Body of pancreas (tissue), 4 donors: ENCODE data around the gene WNT9B.

Experiments
- POLR2A ChIP-seq, 3 donors: fragments of 450-650 bp; IDR thresholded peaks; one replicate each; pipeline ENCODE4 v1.6.1; 2016; ENCODE audit warnings: antibody characterized with exemption in 3 of 3, mild to moderate bottlenecking in 2 of 3
- TF ChIP-seq, protein P1 (sequence below), 7 experiments: fragments of 450-650 bp in 4 of 7; fragments of 200-600 bp in 3 of 7; sonication (generic) in 3 of 7; IDR thresholded peaks; one replicate each; pipeline ENCODE4 v1.5.1; 2016 to 2019; ENCODE audit warnings: antibody characterized with exemption in 7 of 7

DNA sequence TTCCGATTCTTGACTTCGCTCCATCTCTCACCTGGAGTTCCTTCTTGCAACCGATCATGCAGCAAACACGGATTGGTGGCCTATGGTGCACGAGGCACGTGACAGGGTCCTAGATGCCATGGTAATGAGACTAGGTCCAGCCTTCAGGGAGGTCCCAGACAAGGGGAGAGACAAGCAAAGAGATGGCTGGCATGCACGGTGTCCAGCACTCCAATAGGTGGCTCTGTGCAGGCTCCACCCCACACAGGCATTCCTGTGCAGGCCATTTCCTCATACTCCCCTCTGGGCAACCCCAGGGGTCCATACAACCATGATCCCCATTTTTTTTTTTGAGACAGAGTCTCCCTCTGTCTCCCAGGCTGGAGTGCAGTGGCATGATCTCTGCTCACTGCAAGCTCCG, 31.3 kb downstream of the WNT9B start:
- TF ChIP-seq, protein P1, sequence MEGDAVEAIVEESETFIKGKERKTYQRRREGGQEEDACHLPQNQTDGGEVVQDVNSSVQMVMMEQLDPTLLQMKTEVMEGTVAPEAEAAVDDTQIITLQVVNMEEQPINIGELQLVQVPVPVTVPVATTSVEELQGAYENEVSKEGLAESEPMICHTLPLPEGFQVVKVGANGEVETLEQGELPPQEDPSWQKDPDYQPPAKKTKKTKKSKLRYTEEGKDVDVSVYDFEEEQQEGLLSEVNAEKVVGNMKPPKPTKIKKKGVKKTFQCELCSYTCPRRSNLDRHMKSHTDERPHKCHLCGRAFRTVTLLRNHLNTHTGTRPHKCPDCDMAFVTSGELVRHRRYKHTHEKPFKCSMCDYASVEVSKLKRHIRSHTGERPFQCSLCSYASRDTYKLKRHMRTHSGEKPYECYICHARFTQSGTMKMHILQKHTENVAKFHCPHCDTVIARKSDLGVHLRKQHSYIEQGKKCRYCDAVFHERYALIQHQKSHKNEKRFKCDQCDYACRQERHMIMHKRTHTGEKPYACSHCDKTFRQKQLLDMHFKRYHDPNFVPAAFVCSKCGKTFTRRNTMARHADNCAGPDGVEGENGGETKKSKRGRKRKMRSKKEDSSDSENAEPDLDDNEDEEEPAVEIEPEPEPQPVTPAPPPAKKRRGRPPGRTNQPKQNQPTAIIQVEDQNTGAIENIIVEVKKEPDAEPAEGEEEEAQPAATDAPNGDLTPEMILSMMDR (IDR thresholded peaks at IDR 0.05): no peak
- no peak for TF ChIP-seq POLR2A (IDR thresholded peaks at IDR 0.05)
